AG04449 (cell line): ENCODE data around the gene NT5C.
"Not testable (repeated sequence)": the region's sequence is repeated elsewhere in the genome, so short reads cannot be mapped to it uniquely, and the experiment has no call there.

Experiments used
- CTCF ChIA-PET: fragments of 350-600 bp; formaldehyde crosslinking; extraction: SDS; loops from one replicate; lab custom pipeline; 2021; ENCODE audit warnings: antibody characterized with exemption; lab: Yijun Ruan, JAX
- POLR2A ChIA-PET: fragments of 400-600, 350-600 bp; formaldehyde crosslinking; extraction: SDS; loops from one replicate; lab custom pipeline; 2020; ENCODE audit warnings: antibody characterized with exemption, inconsistent platforms; lab: Yijun Ruan, JAX
- DNase-seq: peaks from one replicate; pipeline ENCODE4 v3.0.0-alpha.2; 2010; ENCODE audit warnings: low read depth, low spot score
- H3K4me3 ChIP-seq: 2 replicates; pipeline ENCODE4 v1.5.1; 2011; ENCODE audit warnings: low read depth, mild to moderate bottlenecking, control low read depth, low read length
- TF ChIP-seq, protein P1 (sequence below): IDR thresholded peaks from one replicate; pipeline ENCODE4 v1.5.1; 2011; ENCODE audit warnings: mild to moderate bottlenecking, moderate library complexity, low read length, control low read depth, inconsistent platforms; ENCODE audit not compliant: insufficient read depth; ENCODE audit errors: missing control alignments

The NT5C gene

DNA sequence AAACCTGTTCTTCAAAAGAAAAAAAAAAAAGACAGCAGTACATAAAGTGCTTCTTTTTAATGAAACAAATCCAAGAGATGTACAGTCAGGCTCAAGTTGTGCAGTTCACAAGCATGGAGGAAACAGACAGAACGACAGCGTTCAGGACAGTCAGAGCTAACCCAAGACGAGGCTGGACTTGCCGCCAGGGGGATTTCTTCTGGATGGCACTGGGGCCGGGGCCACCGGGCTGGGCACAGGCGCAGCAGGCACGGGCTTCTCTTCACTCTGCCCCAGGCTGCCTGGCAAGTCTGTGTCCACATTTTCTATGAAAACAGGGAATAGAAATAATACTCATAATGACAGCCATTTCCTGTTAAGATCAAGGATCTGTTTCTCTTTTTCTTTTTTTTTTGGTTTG lies 4.4 kb upstream of the NT5C start:
- CTCF ChIA-PET = interaction anchor here (1.8 kb wide), 1 partner anchor 35 kb away, joined by 5 read pairs; no protein-coding TSS in a partner anchor
- TF ChIP-seq, protein P1, sequence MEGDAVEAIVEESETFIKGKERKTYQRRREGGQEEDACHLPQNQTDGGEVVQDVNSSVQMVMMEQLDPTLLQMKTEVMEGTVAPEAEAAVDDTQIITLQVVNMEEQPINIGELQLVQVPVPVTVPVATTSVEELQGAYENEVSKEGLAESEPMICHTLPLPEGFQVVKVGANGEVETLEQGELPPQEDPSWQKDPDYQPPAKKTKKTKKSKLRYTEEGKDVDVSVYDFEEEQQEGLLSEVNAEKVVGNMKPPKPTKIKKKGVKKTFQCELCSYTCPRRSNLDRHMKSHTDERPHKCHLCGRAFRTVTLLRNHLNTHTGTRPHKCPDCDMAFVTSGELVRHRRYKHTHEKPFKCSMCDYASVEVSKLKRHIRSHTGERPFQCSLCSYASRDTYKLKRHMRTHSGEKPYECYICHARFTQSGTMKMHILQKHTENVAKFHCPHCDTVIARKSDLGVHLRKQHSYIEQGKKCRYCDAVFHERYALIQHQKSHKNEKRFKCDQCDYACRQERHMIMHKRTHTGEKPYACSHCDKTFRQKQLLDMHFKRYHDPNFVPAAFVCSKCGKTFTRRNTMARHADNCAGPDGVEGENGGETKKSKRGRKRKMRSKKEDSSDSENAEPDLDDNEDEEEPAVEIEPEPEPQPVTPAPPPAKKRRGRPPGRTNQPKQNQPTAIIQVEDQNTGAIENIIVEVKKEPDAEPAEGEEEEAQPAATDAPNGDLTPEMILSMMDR = no peak
- H3K4me3 ChIP-seq = no peak overlapping the region
- POLR2A ChIA-PET = interaction anchor here (0.7 kb wide), 1 partner anchor 9 kb away, joined by 3 read pairs; no protein-coding TSS in a partner anchor
- no peak for DNase-seq

- H3K4me3 ChIP-seq = no peak overlapping the region
- no peak for DNase-seq
- ChIA-PET CTCF (interaction anchor here (1.8 kb wide), 1 partner anchor 22 kb away, joined by 8 read pairs; no protein-coding TSS in a partner anchor), POLR2A (no interaction called here)
- TF ChIP-seq, protein P1 = no peak
Observed at GRCh38 chr17:75135452-75135851, 3.9 kb upstream of the NT5C start.

DNA sequence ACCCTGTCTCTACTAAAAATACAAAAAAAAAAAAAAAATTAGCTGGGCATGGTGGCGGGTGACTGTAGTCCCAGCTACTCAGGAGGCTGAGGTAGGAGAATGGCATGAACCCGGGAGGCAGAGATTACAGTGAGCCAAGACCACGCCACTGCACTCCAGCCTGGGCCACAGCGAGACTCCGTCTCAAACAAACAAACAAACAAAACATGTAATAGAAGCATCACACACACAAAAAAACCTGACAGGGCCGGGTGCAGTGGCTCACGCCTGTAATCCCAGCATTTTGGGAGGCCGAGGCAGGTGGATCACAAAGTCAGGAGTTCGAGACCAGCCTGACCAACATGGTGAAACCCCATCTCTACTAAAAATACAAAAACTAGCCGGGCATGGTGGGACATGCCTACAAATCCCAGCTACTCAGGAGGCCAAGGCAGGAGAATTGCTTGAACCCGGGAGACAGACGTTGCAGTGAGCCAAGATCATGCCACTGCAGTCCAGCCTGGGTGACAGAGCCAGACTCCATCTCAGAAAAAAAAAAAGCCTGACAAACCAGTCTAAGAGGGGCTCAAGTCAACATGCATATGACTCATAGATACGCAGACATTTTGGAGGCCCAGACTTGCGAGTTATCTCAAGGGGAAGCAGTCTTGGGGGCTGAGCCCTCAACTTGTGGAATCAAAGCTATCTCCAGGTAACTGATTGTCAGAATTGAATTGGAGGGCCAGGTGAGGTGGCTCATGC lies 2.2 kb upstream of the NT5C start:
- not testable (repeated sequence) for H3K4me3 ChIP-seq, DNase-seq
- ChIA-PET CTCF (interaction anchor here (1.8 to 4.9 kb wide), 3 partner anchors 16 to 72 kb away, joined by 8 to 105 read pairs (median 50); no protein-coding TSS in a partner anchor), POLR2A (interaction anchor here (0.6 kb wide), 1 partner anchor 722 kb away, joined by 3 read pairs; the partner anchor contains the start of gene WBP2)

DNA sequence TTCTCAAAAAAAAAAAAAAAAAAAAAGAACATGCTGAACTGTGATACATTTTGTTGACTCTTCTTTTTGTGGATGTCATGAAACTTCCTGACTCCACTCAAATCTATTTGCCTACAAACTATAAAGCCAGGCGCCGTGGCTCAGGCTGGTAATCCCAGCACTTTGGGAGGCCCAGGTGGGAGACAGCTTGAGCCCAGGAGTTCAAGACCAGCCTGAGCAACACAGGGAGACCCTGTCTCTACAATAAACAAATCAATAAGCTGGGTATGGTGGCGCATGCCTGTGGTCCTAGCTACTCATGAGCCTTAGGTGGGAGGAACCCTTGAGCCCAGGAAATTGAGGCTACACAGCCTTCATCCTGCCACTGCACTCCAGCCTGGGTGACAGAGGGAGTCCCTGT lies 1.5 kb upstream of the NT5C start:
- DNase-seq = no peak
- TF ChIP-seq, protein P1 = no peak
- POLR2A ChIA-PET = interaction anchor here (0.6 kb wide), 1 partner anchor 722 kb away, joined by 3 read pairs; the partner anchor contains the start of gene WBP2
- H3K4me3 ChIP-seq = no peak overlapping the region
- CTCF ChIA-PET = interaction anchor here (3.6 to 4.9 kb wide), 4 partner anchors 16 to 72 kb away, joined by 13 to 105 read pairs (median 44); no protein-coding TSS in a partner anchor

- CTCF ChIA-PET = interaction anchor here (0.6 to 4.9 kb wide), 16 partner anchors 7 to 280 kb away, joined by 3 to 105 read pairs (median 12); partner anchors contain the start of genes ARMC7 and MRPL58
- DNase-seq = not testable (repeated sequence)
- POLR2A ChIA-PET = interaction anchor here (0.9 to 1.7 kb wide), 3 partner anchors 11 to 72 kb away, joined by 3 to 8 read pairs (median 5); no protein-coding TSS in a partner anchor
- H3K4me3 ChIP-seq = peak overlapping the region; percentile 73
Observed at GRCh38 chr17:75132018-75133000, 767 bp upstream of the NT5C start.

GRCh38 chr17:75130632-75131277 lies 787 bp downstream of the NT5C start:
- CTCF ChIA-PET = interaction anchor here (0.9 to 4.9 kb wide), 28 partner anchors 9 to 282 kb away, joined by 3 to 105 read pairs (median 6); partner anchors contain the start of genes ARMC7, JPT1, MIF4GD and MRPL58
- POLR2A ChIA-PET = interaction anchor here (0.9 to 1.7 kb wide), 4 partner anchors 15 to 71 kb away, joined by 3 to 8 read pairs (median 5); no protein-coding TSS in a partner anchor
- no peak for DNase-seq
- TF ChIP-seq, protein P1 = peak; percentile 65
- peak overlapping the region; percentile 73 for H3K4me3 ChIP-seq
